GM12878 (cell line): ENCODE results near the gene MTFMT.

Source experiments
- BMI1 ChIP-seq: fragments of 450-650 bp; IDR thresholded peaks from 2 replicates; pipeline ENCODE4 v1.6.1; 2016; ENCODE audit warnings: mild to moderate bottlenecking, moderate library complexity, borderline replicate concordance
- BRCA1 ChIP-seq: IDR thresholded peaks from 2 replicates; pipeline ENCODE4 v1.6.1; 2011; ENCODE audit warnings: low read depth, low read length, improper control_type of control experiment
- KDM1A ChIP-seq: fragments of 200-600 bp; sonication (generic); IDR thresholded peaks from 2 replicates; pipeline ENCODE4 v1.6.1; 2016; ENCODE audit warnings: borderline replicate concordance
- RAD21 ChIP-seq: IDR thresholded peaks from 2 replicates; pipeline ENCODE4 v1.6.1; 2011; ENCODE audit warnings: mild to moderate bottlenecking, low read depth, low read length, moderate library complexity; ENCODE audit not compliant: insufficient read depth
- SIN3A ChIP-seq: IDR thresholded peaks from 2 replicates; pipeline ENCODE4 v1.6.1; 2012; ENCODE audit warnings: low read depth, low read length, improper control_type of control experiment
- SMC3 ChIP-seq: IDR thresholded peaks from 2 replicates; pipeline ENCODE4 v1.6.1; 2011; ENCODE audit warnings: low read length, improper control_type of control experiment, borderline replicate concordance
- TF ChIP-seq, protein P1 (sequence below): fragments of 450-650 bp; IDR thresholded peaks from 2 replicates; pipeline ENCODE4 v1.6.1; 2016; ENCODE audit warnings: mild to moderate bottlenecking, moderate library complexity, borderline replicate concordance
- TF ChIP-seq, protein P2 (sequence below), 3 experiments: IDR thresholded peaks in 2 of 3; conservative IDR thresholded peaks in 1 of 3; 2 replicates each; pipeline ENCODE4 v1.5.1; 2011; ENCODE audit warnings: low read depth in 3 of 3, low read length in 3 of 3, mild to moderate bottlenecking in 3 of 3, control low read depth in 2 of 3, moderate library complexity in 2 of 3, inconsistent platforms in 1 of 3, mixed read lengths in 1 of 3; ENCODE audit not compliant: control insufficient read depth in 2 of 3, insufficient read depth in 1 of 3; ENCODE audit errors: extremely low read depth in 1 of 3
- TF ChIP-seq, protein P3 (sequence below): fragments of 450-650 bp; IDR thresholded peaks from 2 replicates; pipeline ENCODE4 v1.6.1; 2017; ENCODE audit warnings: antibody characterized with exemption, mild to moderate bottlenecking, moderate library complexity
- TF ChIP-seq, protein P4 (sequence below): fragments of 150-350 bp; IDR thresholded peaks from 2 replicates; pipeline ENCODE4 v1.6.1; 2016; ENCODE audit warnings: low read depth, low read length

DNA sequence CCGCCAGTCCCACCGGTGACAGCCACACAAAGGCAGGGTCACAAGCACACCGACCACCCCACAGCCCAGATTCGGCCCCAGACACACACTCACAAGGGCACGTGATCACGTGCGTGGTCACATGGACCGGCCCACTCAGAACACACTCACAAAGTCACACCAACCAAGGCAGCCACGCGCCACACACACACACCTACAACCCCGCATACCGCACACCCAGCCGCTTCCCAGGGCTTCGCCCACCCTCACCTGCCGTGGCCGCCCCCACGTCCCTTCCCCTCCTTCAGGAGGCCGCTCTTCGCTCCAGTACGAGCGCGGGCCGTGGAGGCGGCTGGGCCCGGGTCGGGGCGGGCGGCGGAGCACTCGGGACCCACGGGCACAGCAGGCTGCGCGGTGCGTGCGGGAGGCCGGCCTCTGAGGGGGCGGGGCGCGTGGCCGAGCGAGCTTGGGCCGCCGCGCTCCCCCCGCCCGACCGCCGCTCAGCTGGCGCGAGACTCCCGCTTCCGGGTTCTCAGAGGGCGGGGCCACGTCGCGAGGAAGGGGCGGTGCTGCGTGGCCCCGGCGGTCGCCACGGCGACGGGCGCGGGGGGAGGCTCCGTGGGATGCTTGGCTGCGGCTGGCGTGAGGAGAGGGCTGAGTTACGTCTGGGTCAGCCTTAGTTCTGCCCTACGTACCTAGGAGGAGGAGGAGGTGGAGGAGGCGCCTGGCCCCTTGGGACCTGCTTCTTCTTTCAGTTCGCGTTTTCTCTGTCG, 39.8 kb downstream of the MTFMT start, which contains the start of gene SPG21:
- TF ChIP-seq SIN3A (peak; percentile 80), BMI1 (peak; percentile 94), SMC3 (no peak), RAD21 (no peak), KDM1A (no peak), BRCA1 (no peak)
- TF ChIP-seq, protein P1, sequence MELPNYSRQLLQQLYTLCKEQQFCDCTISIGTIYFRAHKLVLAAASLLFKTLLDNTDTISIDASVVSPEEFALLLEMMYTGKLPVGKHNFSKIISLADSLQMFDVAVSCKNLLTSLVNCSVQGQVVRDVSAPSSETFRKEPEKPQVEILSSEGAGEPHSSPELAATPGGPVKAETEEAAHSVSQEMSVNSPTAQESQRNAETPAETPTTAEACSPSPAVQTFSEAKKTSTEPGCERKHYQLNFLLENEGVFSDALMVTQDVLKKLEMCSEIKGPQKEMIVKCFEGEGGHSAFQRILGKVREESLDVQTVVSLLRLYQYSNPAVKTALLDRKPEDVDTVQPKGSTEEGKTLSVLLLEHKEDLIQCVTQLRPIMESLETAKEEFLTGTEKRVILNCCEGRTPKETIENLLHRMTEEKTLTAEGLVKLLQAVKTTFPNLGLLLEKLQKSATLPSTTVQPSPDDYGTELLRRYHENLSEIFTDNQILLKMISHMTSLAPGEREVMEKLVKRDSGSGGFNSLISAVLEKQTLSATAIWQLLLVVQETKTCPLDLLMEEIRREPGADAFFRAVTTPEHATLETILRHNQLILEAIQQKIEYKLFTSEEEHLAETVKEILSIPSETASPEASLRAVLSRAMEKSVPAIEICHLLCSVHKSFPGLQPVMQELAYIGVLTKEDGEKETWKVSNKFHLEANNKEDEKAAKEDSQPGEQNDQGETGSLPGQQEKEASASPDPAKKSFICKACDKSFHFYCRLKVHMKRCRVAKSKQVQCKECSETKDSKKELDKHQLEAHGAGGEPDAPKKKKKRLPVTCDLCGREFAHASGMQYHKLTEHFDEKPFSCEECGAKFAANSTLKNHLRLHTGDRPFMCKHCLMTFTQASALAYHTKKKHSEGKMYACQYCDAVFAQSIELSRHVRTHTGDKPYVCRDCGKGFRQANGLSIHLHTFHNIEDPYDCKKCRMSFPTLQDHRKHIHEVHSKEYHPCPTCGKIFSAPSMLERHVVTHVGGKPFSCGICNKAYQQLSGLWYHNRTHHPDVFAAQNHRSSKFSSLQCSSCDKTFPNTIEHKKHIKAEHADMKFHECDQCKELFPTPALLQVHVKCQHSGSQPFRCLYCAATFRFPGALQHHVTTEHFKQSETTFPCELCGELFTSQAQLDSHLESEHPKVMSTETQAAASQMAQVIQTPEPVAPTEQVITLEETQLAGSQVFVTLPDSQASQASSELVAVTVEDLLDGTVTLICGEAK: no peak
- TF ChIP-seq, protein P2, sequence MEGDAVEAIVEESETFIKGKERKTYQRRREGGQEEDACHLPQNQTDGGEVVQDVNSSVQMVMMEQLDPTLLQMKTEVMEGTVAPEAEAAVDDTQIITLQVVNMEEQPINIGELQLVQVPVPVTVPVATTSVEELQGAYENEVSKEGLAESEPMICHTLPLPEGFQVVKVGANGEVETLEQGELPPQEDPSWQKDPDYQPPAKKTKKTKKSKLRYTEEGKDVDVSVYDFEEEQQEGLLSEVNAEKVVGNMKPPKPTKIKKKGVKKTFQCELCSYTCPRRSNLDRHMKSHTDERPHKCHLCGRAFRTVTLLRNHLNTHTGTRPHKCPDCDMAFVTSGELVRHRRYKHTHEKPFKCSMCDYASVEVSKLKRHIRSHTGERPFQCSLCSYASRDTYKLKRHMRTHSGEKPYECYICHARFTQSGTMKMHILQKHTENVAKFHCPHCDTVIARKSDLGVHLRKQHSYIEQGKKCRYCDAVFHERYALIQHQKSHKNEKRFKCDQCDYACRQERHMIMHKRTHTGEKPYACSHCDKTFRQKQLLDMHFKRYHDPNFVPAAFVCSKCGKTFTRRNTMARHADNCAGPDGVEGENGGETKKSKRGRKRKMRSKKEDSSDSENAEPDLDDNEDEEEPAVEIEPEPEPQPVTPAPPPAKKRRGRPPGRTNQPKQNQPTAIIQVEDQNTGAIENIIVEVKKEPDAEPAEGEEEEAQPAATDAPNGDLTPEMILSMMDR (IDR thresholded peaks at IDR 0.05 in 2 of 3, conservative IDR thresholded peaks at IDR 0.05 in 1 of 3; ENCODE audit: control insufficient read depth in 2 of 3, extremely low read depth in 1 of 3, insufficient read depth in 1 of 3, low read depth in 3 of 3, low read length in 3 of 3): no peak
- TF ChIP-seq, protein P3, sequence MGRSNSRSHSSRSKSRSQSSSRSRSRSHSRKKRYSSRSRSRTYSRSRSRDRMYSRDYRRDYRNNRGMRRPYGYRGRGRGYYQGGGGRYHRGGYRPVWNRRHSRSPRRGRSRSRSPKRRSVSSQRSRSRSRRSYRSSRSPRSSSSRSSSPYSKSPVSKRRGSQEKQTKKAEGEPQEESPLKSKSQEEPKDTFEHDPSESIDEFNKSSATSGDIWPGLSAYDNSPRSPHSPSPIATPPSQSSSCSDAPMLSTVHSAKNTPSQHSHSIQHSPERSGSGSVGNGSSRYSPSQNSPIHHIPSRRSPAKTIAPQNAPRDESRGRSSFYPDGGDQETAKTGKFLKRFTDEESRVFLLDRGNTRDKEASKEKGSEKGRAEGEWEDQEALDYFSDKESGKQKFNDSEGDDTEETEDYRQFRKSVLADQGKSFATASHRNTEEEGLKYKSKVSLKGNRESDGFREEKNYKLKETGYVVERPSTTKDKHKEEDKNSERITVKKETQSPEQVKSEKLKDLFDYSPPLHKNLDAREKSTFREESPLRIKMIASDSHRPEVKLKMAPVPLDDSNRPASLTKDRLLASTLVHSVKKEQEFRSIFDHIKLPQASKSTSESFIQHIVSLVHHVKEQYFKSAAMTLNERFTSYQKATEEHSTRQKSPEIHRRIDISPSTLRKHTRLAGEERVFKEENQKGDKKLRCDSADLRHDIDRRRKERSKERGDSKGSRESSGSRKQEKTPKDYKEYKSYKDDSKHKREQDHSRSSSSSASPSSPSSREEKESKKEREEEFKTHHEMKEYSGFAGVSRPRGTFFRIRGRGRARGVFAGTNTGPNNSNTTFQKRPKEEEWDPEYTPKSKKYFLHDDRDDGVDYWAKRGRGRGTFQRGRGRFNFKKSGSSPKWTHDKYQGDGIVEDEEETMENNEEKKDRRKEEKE: 0 out of 2 replicates have a peak, but pooled peaks have one; percentile 15
- TF ChIP-seq, protein P4, sequence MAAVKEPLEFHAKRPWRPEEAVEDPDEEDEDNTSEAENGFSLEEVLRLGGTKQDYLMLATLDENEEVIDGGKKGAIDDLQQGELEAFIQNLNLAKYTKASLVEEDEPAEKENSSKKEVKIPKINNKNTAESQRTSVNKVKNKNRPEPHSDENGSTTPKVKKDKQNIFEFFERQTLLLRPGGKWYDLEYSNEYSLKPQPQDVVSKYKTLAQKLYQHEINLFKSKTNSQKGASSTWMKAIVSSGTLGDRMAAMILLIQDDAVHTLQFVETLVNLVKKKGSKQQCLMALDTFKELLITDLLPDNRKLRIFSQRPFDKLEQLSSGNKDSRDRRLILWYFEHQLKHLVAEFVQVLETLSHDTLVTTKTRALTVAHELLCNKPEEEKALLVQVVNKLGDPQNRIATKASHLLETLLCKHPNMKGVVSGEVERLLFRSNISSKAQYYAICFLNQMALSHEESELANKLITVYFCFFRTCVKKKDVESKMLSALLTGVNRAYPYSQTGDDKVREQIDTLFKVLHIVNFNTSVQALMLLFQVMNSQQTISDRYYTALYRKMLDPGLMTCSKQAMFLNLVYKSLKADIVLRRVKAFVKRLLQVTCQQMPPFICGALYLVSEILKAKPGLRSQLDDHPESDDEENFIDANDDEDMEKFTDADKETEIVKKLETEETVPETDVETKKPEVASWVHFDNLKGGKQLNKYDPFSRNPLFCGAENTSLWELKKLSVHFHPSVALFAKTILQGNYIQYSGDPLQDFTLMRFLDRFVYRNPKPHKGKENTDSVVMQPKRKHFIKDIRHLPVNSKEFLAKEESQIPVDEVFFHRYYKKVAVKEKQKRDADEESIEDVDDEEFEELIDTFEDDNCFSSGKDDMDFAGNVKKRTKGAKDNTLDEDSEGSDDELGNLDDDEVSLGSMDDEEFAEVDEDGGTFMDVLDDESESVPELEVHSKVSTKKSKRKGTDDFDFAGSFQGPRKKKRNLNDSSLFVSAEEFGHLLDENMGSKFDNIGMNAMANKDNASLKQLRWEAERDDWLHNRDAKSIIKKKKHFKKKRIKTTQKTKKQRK: no peak
